DOHH2 (cell line): Measurements from ENCODE around the gene RPS2.

Source experiments
- H3F3A ChIP-seq: fragments of 200-600 bp; sonication (generic), shearing (Covaris generic); 2 replicates; pipeline ENCODE4 v1.6.0; 2016; ENCODE audit warnings: antibody characterized with exemption, mild to moderate bottlenecking; ENCODE audit not compliant: control insufficient read depth, insufficient read depth
- H3K27ac ChIP-seq: fragments of 200-600 bp; sonication (generic); 2 replicates; pipeline ENCODE4 v1.5.1; 2014; ENCODE audit warnings: low read depth, mild to moderate bottlenecking, low read length, moderate library complexity
- H3K27me3 ChIP-seq: fragments of 200-600 bp; sonication (generic); 2 replicates; pipeline ENCODE4 v1.6.1; 2014; ENCODE audit warnings: mild to moderate bottlenecking, low read length, mixed read lengths; ENCODE audit not compliant: control insufficient read depth
- H3K36me3 ChIP-seq: fragments of 200-600 bp; sonication (generic); 2 replicates; pipeline ENCODE4 v1.6.1; 2014; ENCODE audit warnings: mild to moderate bottlenecking, low read length, moderate library complexity, mixed read lengths; ENCODE audit not compliant: control insufficient read depth
- H3K4me1 ChIP-seq: fragments of 200-600 bp; sonication (generic); 2 replicates; pipeline ENCODE4 v1.6.1; 2014; ENCODE audit warnings: mild to moderate bottlenecking, low read length, mixed read lengths; ENCODE audit not compliant: control insufficient read depth
- H3K4me2 ChIP-seq: fragments of 200-600 bp; sonication (generic); 2 replicates; pipeline ENCODE4 v1.6.0; 2014; ENCODE audit warnings: mild to moderate bottlenecking, low read length, moderate library complexity
- H3K4me3 ChIP-seq: fragments of 200-600 bp; sonication (generic); 2 replicates; pipeline ENCODE4 v1.5.1; 2014; ENCODE audit warnings: mild to moderate bottlenecking, low read length, mixed read lengths
- H3K79me2 ChIP-seq: fragments of 200-600 bp; sonication (generic); 2 replicates; pipeline ENCODE4 v1.6.1; 2014; ENCODE audit warnings: mild to moderate bottlenecking, low read length, mixed read lengths; ENCODE audit not compliant: control insufficient read depth
- H3K9me2 ChIP-seq: fragments of 200-600 bp; sonication (generic); replicated peaks from 2 replicates; pipeline ENCODE4 v1.6.1; 2014; ENCODE audit warnings: mild to moderate bottlenecking, low read length, mixed read lengths; ENCODE audit not compliant: control insufficient read depth
- H3K9me3 ChIP-seq: fragments of 200-600 bp; sonication (generic); 2 replicates; pipeline ENCODE4 v1.6.1; 2014; ENCODE audit warnings: antibody characterized with exemption, low read length, mixed read lengths; ENCODE audit not compliant: control insufficient read depth, insufficient read depth
- H4K20me1 ChIP-seq: fragments of 200-600 bp; sonication (generic); 2 replicates; pipeline ENCODE4 v1.6.0; 2014; ENCODE audit warnings: low read depth, mild to moderate bottlenecking, antibody characterized with exemption, low read length, moderate library complexity; ENCODE audit not compliant: control insufficient read depth, insufficient read depth
- EZH2phosphoT487 ChIP-seq: fragments of 200-600 bp; sonication (generic); IDR thresholded peaks from 2 replicates; pipeline ENCODE4 v1.6.1; 2017; ENCODE audit warnings: borderline replicate concordance, mild to moderate bottlenecking, antibody characterized with exemption, low read length, moderate library complexity, mixed read lengths
- TF ChIP-seq, protein P1 (sequence below): fragments of 200-600 bp; sonication (generic); IDR thresholded peaks from one replicate; pipeline ENCODE4 v1.5.1; 2014; ENCODE audit warnings: antibody characterized with exemption, mild to moderate bottlenecking, low read depth, low read length; ENCODE audit not compliant: poor library complexity, severe bottlenecking

The RPS2 gene

DNA sequence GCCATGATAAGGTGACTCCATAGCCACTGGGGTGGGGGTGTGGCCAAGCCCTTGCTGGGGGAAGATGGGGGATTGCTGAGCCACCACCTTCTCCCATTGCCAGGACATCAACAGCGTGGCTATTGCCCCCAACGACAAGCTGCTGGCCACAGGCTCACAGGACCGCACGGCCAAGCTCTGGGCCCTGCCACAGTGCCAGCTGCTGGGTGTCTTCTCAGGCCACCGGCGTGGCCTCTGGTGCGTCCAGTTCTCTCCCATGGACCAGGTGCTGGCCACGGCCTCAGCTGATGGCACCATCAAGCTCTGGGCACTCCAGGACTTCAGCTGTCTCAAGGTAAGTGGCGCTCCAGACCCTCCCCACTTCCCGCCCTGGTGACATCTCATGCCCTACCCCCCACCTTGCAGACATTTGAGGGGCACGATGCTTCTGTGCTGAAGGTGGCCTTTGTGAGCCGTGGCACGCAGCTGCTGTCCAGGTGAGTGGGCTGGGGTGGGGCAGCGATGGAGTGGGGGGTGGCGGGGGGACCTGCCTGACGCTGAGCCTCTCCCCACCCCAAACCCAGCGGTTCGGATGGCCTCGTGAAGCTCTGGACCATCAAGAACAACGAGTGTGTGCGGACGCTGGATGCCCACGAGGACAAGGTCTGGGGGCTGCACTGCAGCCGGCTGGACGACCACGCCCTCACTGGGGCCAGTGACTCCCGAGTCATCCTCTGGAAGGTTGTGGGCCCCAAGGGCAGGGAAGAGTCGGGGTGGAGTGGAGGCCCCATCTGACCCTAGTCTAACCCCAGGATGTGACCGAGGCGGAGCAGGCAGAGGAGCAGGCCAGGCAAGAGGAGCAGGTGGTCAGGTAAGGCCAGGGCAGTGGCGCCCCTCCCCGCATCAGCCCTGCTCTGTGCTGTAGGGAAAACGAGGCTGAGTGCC, 12.6 kb upstream of the RPS2 start:
- Histone ChIP-seq H3K9me2 (no peaks in the 10 kb centered on the region), H4K20me1 (no peaks in the 10 kb centered on the region), H3K4me2 (no peak overlapping the region)

DNA sequence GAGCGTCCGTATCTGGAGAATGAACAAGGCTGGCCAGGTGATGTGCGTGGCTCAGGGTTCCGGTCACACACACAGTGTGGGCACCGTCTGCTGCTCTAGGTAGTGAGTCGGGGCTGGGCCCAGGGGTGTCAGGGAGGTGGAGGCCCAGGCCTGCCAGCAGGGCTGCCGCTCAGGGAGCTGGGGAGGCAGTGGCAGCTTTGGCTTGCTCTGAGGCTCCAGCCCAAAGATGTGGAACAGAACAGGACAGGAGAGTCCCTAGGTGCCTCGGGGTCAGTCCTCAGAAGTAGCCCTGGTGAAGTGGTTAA, 11.5 kb upstream of the RPS2 start:
- TF ChIP-seq EZH2phosphoT487: no peak
- TF ChIP-seq, protein P1, sequence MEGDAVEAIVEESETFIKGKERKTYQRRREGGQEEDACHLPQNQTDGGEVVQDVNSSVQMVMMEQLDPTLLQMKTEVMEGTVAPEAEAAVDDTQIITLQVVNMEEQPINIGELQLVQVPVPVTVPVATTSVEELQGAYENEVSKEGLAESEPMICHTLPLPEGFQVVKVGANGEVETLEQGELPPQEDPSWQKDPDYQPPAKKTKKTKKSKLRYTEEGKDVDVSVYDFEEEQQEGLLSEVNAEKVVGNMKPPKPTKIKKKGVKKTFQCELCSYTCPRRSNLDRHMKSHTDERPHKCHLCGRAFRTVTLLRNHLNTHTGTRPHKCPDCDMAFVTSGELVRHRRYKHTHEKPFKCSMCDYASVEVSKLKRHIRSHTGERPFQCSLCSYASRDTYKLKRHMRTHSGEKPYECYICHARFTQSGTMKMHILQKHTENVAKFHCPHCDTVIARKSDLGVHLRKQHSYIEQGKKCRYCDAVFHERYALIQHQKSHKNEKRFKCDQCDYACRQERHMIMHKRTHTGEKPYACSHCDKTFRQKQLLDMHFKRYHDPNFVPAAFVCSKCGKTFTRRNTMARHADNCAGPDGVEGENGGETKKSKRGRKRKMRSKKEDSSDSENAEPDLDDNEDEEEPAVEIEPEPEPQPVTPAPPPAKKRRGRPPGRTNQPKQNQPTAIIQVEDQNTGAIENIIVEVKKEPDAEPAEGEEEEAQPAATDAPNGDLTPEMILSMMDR: no peak
- H3K9me3 ChIP-seq: no peaks in the 10 kb centered on the region
- peaks cover 33% of the 10 kb centered on the region for H3K79me2 ChIP-seq
- peaks cover 12% of the 10 kb centered on the region for H3K27me3 ChIP-seq
- no peak overlapping the region for H3K4me3 ChIP-seq
- no peaks in the 10 kb centered on the region for H3K9me2 ChIP-seq
- no peak overlapping the region for H3K27ac ChIP-seq
- H3K4me2 ChIP-seq: no peak overlapping the region
- peaks cover 18% of the 10 kb centered on the region for H3K4me1 ChIP-seq
- H4K20me1 ChIP-seq: no peaks in the 10 kb centered on the region
- peaks cover 60% of the 10 kb centered on the region for H3K36me3 ChIP-seq
- H3F3A ChIP-seq: peaks cover 2% of the 10 kb centered on the region; the same call in 1 of the 2 replicates

More for the DNA sequence above, 12.6 kb upstream of the RPS2 start:
- Histone ChIP-seq H3K27me3 (peaks cover 22% of the 10 kb centered on the region), H3K27ac (no peak overlapping the region), H3K4me1 (peaks cover 21% of the 10 kb centered on the region), H3K36me3 (peaks cover 55% of the 10 kb centered on the region), H3K4me3 (no peak overlapping the region), H3F3A (peaks cover 8% of the 10 kb centered on the region), H3K9me3 (no peaks in the 10 kb centered on the region), H3K79me2 (peaks cover 24% of the 10 kb centered on the region)
- TF ChIP-seq EZH2phosphoT487: no peak
- TF ChIP-seq, protein P1: no peak

DNA sequence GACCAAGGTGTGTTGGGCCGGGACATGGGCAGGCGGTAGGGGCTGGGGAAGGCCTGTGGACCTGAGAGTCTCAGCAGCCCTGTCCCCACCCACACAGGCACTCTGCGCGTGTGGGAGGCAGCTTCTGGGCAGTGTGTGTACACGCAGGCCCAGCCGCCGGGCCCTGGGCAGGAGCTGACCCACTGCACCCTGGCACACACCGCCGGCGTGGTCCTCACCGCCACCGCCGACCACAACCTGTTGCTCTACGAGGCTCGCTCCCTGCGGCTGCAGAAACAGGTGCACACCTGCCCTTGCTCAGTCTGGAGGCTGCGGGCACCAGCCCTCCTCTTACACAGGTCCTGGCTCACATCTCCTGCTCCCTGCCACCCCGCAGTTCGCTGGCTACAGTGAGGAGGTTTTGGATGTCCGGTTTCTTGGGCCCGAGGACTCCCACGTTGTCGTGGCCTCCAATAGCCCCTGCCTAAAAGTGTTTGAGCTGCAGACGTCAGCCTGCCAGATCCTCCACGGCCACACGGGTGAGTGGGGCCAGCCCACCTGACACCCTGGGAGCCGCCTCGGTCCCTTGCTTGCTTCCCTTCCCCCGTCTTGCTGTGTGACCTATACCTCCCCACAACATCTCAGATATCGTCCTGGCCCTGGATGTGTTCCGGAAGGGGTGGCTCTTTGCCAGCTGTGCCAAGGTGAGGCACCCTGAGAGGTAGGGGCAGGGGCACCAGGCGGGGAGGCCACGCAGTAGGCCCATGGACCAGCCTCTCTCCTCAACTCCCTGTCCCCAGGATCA, 11.0 kb upstream of the RPS2 start:
- peaks cover 7% of the 10 kb centered on the region for H3K27me3 ChIP-seq
- peaks cover 39% of the 10 kb centered on the region for H3K79me2 ChIP-seq
- no peaks in the 10 kb centered on the region for H4K20me1 ChIP-seq
- TF ChIP-seq EZH2phosphoT487: no peak
- TF ChIP-seq, protein P1: no peak
- no peak overlapping the region for H3K27ac ChIP-seq
- H3K4me3 ChIP-seq: no peak overlapping the region
- peaks cover 60% of the 10 kb centered on the region for H3K36me3 ChIP-seq
- no peak overlapping the region for H3K4me2 ChIP-seq
- H3F3A ChIP-seq: no peaks in the 10 kb centered on the region
- H3K9me3 ChIP-seq: no peaks in the 10 kb centered on the region
- H3K9me2 ChIP-seq: no peaks in the 10 kb centered on the region
- peaks cover 22% of the 10 kb centered on the region for H3K4me1 ChIP-seq
